ENCODE measurements around the gene POLRMT.

- TF ChIP-seq EZH2 (IDR thresholded peaks at IDR 0.05; ENCODE audit: borderline replicate concordance, low read depth, low read length, poor library complexity, severe bottlenecking): no peak
- TF ChIP-seq, protein P1, sequence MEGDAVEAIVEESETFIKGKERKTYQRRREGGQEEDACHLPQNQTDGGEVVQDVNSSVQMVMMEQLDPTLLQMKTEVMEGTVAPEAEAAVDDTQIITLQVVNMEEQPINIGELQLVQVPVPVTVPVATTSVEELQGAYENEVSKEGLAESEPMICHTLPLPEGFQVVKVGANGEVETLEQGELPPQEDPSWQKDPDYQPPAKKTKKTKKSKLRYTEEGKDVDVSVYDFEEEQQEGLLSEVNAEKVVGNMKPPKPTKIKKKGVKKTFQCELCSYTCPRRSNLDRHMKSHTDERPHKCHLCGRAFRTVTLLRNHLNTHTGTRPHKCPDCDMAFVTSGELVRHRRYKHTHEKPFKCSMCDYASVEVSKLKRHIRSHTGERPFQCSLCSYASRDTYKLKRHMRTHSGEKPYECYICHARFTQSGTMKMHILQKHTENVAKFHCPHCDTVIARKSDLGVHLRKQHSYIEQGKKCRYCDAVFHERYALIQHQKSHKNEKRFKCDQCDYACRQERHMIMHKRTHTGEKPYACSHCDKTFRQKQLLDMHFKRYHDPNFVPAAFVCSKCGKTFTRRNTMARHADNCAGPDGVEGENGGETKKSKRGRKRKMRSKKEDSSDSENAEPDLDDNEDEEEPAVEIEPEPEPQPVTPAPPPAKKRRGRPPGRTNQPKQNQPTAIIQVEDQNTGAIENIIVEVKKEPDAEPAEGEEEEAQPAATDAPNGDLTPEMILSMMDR (conservative IDR thresholded peaks at IDR 0.05; ENCODE audit: low read depth, low read length): no peak
Measured at GRCh38 chr19:601790-602189, 31.5 kb downstream of the POLRMT start.
